IMR-90 (cell line): ENCODE data around the gene SRCIN1. TPM values are rescaled to one million over a fixed set of nuclear protein-coding genes. Genes with fewer than 3 reads are reported as not detected.

Experiments used
- ATAC-seq: fragments of 200-7000 bp; cut with Tn5 transposase; 2 replicates; pipeline ENCODE4 v1.9.1; 2020; ENCODE audit warnings: low read depth, mild to moderate bottlenecking, moderate library complexity
- BruUV-seq: library from RNA; stranded (reverse); fragments of 400-500 nt; replicated peaks from 2 replicates; lab custom pipeline; 2021; lab: Mats Ljungman, UMichigan
- CTCF ChIA-PET: fragments of 300-600 bp; formaldehyde crosslinking; extraction: SDS; loops from one replicate; lab custom pipeline; 2021; ENCODE audit warnings: antibody characterized with exemption; lab: Yijun Ruan, JAX
- POLR2A ChIA-PET: fragments of 300-600 bp; sonication (Branson Sonifier 250); formaldehyde crosslinking; loops from one replicate; lab custom pipeline; 2022; ENCODE audit warnings: antibody characterized with exemption; ENCODE audit not compliant: unreplicated experiment; lab: Charles Lee
- DNase-seq: peaks from one replicate; pipeline ENCODE4 v3.0.0; 2013
- H2AFZ ChIP-seq: replicated peaks from 2 replicates; pipeline ENCODE3; 2013; ENCODE audit warnings: low read length, mild to moderate bottlenecking; ENCODE audit not compliant: poor library complexity
- H2AK5ac ChIP-seq: 2 replicates; pipeline ENCODE4 v1.6.1; 2013; ENCODE audit warnings: low read depth, low read length, inconsistent platforms
- H2AK9ac ChIP-seq: replicated peaks from 2 replicates; pipeline ENCODE3; 2013; ENCODE audit warnings: mild to moderate bottlenecking, low read depth, low read length, moderate library complexity; ENCODE audit not compliant: poor library complexity
- H2BK120ac ChIP-seq: 2 replicates; pipeline ENCODE4 v1.6.1; 2013; ENCODE audit warnings: low read depth, low read length, inconsistent platforms
- H2BK15ac ChIP-seq: 3 replicates; pipeline ENCODE4 v1.6.1; 2013; ENCODE audit warnings: low read depth, low read length, inconsistent platforms
- H2BK20ac ChIP-seq: 2 replicates; pipeline ENCODE4 v1.6.1; 2013; ENCODE audit warnings: low read depth, mild to moderate bottlenecking, inconsistent platforms, low read length, moderate library complexity
- H2BK5ac ChIP-seq: 2 replicates; pipeline ENCODE4 v1.6.1; 2013; ENCODE audit warnings: mild to moderate bottlenecking, low read depth, low read length, inconsistent platforms; ENCODE audit not compliant: poor library complexity, severe bottlenecking
- H3K14ac ChIP-seq: replicated peaks from 2 replicates; pipeline ENCODE4 v1.6.1; 2013; ENCODE audit warnings: low read depth, low read length, inconsistent platforms
- H3K18ac ChIP-seq: 2 replicates; pipeline ENCODE4 v1.6.1; 2013; ENCODE audit warnings: low read depth, low read length, control low read depth
- H3K23ac ChIP-seq: 2 replicates; pipeline ENCODE4 v1.6.1; 2013; ENCODE audit warnings: low read depth, low read length, inconsistent platforms
- H3K27ac ChIP-seq: 2 replicates; pipeline ENCODE4 v1.5.1; 2013; ENCODE audit warnings: mild to moderate bottlenecking, control low read depth, low read length; ENCODE audit not compliant: insufficient read depth
- H3K27me3 ChIP-seq: 2 replicates; pipeline ENCODE4 v1.6.1; 2013; ENCODE audit warnings: low read length; ENCODE audit not compliant: control insufficient read depth, insufficient read depth
- H3K36me3 ChIP-seq: 2 replicates; pipeline ENCODE4 v1.6.1; 2013; ENCODE audit warnings: low read length, mixed read lengths; ENCODE audit not compliant: control insufficient read depth, insufficient read depth
- H3K4ac ChIP-seq: 2 replicates; pipeline ENCODE4 v1.6.1; 2013; ENCODE audit warnings: low read depth, low read length, inconsistent platforms
- H3K4me1 ChIP-seq: 2 replicates; pipeline ENCODE4 v1.6.1; 2013; ENCODE audit warnings: low read length, mixed read lengths; ENCODE audit not compliant: control insufficient read depth, insufficient read depth
- H3K4me2 ChIP-seq: 2 replicates; pipeline ENCODE4 v1.6.1; 2013; ENCODE audit warnings: low read depth, mild to moderate bottlenecking, control low read depth, low read length, moderate library complexity
- H3K4me3 ChIP-seq: 2 replicates; pipeline ENCODE4 v1.5.1; 2013; ENCODE audit warnings: low read depth, mild to moderate bottlenecking, control low read depth, low read length, moderate library complexity; ENCODE audit not compliant: insufficient read depth
- H3K56ac ChIP-seq: 2 replicates; pipeline ENCODE4 v1.6.1; 2013; ENCODE audit warnings: low read length, inconsistent platforms; ENCODE audit not compliant: insufficient read depth; ENCODE audit errors: extremely low read depth
- H3K79me1 ChIP-seq, 2 experiments: 2 replicates each; pipeline ENCODE4 v1.6.1; 2013; ENCODE audit warnings: low read length in 2 of 2, inconsistent platforms in 1 of 2, low read depth in 1 of 2
- H3K9ac ChIP-seq: 2 replicates; pipeline ENCODE4 v1.6.1; 2013; ENCODE audit warnings: low read depth, low read length, control low read depth
- H3K9me1 ChIP-seq: 2 replicates; pipeline ENCODE4 v1.6.1; 2013; ENCODE audit warnings: low read length, inconsistent platforms; ENCODE audit not compliant: insufficient read depth
- H3K9me3 ChIP-seq: 2 replicates; pipeline ENCODE4 v1.6.1; 2013; ENCODE audit warnings: low read length; ENCODE audit not compliant: control insufficient read depth, insufficient read depth
- H4K20me1 ChIP-seq: 2 replicates; pipeline ENCODE4 v1.6.1; 2013; ENCODE audit warnings: low read length, inconsistent platforms; ENCODE audit not compliant: insufficient read depth
- H4K5ac ChIP-seq: 2 replicates; pipeline ENCODE4 v1.6.1; 2013; ENCODE audit warnings: mild to moderate bottlenecking, low read depth, low read length, control low read depth
- H4K8ac ChIP-seq, 2 experiments: 2 replicates each; pipeline ENCODE4 v1.6.1; 2013; ENCODE audit warnings: low read depth in 2 of 2, low read length in 2 of 2, control low read depth in 1 of 2, inconsistent platforms in 1 of 2
- H4K91ac ChIP-seq: 2 replicates; pipeline ENCODE4 v1.6.1; 2013; ENCODE audit warnings: low read depth, low read length, inconsistent platforms; ENCODE audit not compliant: insufficient read depth
- BHLHE40 ChIP-seq: fragments of 150-350 bp; IDR thresholded peaks from 2 replicates; pipeline ENCODE4 v1.6.1; 2016; ENCODE audit warnings: mild to moderate bottlenecking, low read depth, low read length
- CEBPB ChIP-seq: IDR thresholded peaks from 2 replicates; pipeline ENCODE4 v1.6.1; 2012; ENCODE audit warnings: low read depth, low read length, improper control_type of control experiment
- CHD1 ChIP-seq: IDR thresholded peaks from 2 replicates; pipeline ENCODE4 v1.6.1; 2012; ENCODE audit warnings: low read depth, low read length, improper control_type of control experiment
- CTCF ChIP-seq: conservative IDR thresholded peaks from 2 replicates; pipeline ENCODE4 v1.5.1; 2012; ENCODE audit warnings: mild to moderate bottlenecking, low read depth, low read length, improper control_type of control experiment
- ELK1 ChIP-seq: fragments of 150-350 bp; IDR thresholded peaks from 2 replicates; pipeline ENCODE4 v1.6.1; 2016; ENCODE audit warnings: low read depth, mild to moderate bottlenecking, low read length, moderate library complexity, borderline replicate concordance
- FOS ChIP-seq: fragments of 150-350 bp; IDR thresholded peaks from 2 replicates; pipeline ENCODE4 v1.6.1; 2016; ENCODE audit warnings: low read depth, low read length
- MAZ ChIP-seq: IDR thresholded peaks from 2 replicates; pipeline ENCODE4 v1.6.1; 2012; ENCODE audit warnings: low read depth, mild to moderate bottlenecking, low read length, improper control_type of control experiment, moderate library complexity, borderline replicate concordance
- MXI1 ChIP-seq: IDR thresholded peaks from 2 replicates; pipeline ENCODE4 v1.6.1; 2012; ENCODE audit warnings: low read depth, mild to moderate bottlenecking, low read length, moderate library complexity, borderline replicate concordance
- NFE2L2 ChIP-seq: fragments of 150-350 bp; IDR thresholded peaks from 2 replicates; pipeline ENCODE4 v1.6.1; 2016; ENCODE audit warnings: low read depth, mild to moderate bottlenecking, low read length
- RAD21 ChIP-seq: IDR thresholded peaks from 2 replicates; pipeline ENCODE4 v1.6.1; 2012; ENCODE audit warnings: low read length, improper control_type of control experiment
- RCOR1 ChIP-seq: IDR thresholded peaks from 2 replicates; pipeline ENCODE4 v1.6.1; 2012; ENCODE audit warnings: mild to moderate bottlenecking, low read length, improper control_type of control experiment; ENCODE audit not compliant: insufficient replicate concordance
- RFX5 ChIP-seq: IDR thresholded peaks from 2 replicates; pipeline ENCODE4 v1.8.0; 2012; ENCODE audit warnings: low read depth, mild to moderate bottlenecking, low read length, moderate library complexity
- SMC3 ChIP-seq: fragments of 150-350 bp; IDR thresholded peaks from 2 replicates; pipeline ENCODE4 v1.6.1; 2016; ENCODE audit warnings: low read depth, mild to moderate bottlenecking, antibody characterized with exemption, low read length, moderate library complexity
- USF2 ChIP-seq: fragments of 150-350 bp; IDR thresholded peaks from 2 replicates; pipeline ENCODE4 v1.6.1; 2017; ENCODE audit warnings: mild to moderate bottlenecking, antibody characterized with exemption, low read length, low read depth
- WGBS, 2 experiments: methylation state at CpG; one replicate each; pipeline versions ENCODE4 v1.1.5 to v1.1.7; 2013; ENCODE audit warnings: missing lambda C conversion rate in 2 of 2; ENCODE audit not compliant: insufficient read length in 1 of 2; ENCODE audit errors: extremely low coverage in 2 of 2; 5-methylcytosine and 5-hydroxymethylcytosine counted together
- dilution Hi-C: fragments of 300-500 bp; cut with HindIII; formaldehyde crosslinking; loops from one replicate; pipeline ENCODE4 v1.14.3; 2018; ENCODE audit warnings: low sequenced_read_pairs; ENCODE audit not compliant: unreplicated experiment
- in situ Hi-C: fragments of 300-500 bp; cut with MboI; formaldehyde crosslinking; loops from 3 replicates; pipeline ENCODE4 v1.14.3; 2019; ENCODE audit warnings: low sequenced_read_pairs, inconsistent platforms, mixed read lengths
- intact Hi-C: fragments of 100-400 bp; cut with micrococcal nuclease; formaldehyde crosslinking; loops from 2 replicates; pipeline ENCODE4 v1.10.0; 2022
- polyA plus RNA-seq, 3 experiments: library from polyadenylated mRNA; depleted of rRNA; stranded (reverse); fragments of >200 nt; gene quantifications; 2 replicates each; pipeline ENCODE4 v1.2.3, GENCODE V29; 2012; ENCODE audit warnings: low replicate concordance in 1 of 3
- total RNA-seq: library from RNA; depleted of rRNA; stranded (reverse); fragments of >200 nt; gene quantifications from 2 replicates; pipeline ENCODE4 v1.2.3, GENCODE V29; 2012

The SRCIN1 gene
- total and polyA plus RNA-seq, 2 of the 4 experiments (the other 2 are of a cell fraction), result not detected

GRCh38 chr17:38508954-38509771 lies 96.6 kb downstream of the SRCIN1 start:
- Histone ChIP-seq H3K27me3 (no peaks in the 10 kb centered on the region), H3K14ac (no peak overlapping the region), H3K27ac (no peak overlapping the region), H4K8ac (no peak overlapping the region), H2AK9ac (peak overlapping the region; percentile 34), H3K4me1 (peaks cover 12% of the 10 kb centered on the region), H3K9me1 (peaks cover 28% of the 10 kb centered on the region), H2AFZ (peak overlapping the region; percentile 46), H4K91ac (no peak overlapping the region), H2BK120ac (no peak overlapping the region), H2BK5ac (no peak overlapping the region), H3K9ac (no peak overlapping the region), H3K79me1 (peaks cover 2 to 35% of the 10 kb centered on the region in 2 experiments; a peak in 2 of 4 replicates), H3K4me2 (no peak overlapping the region), H4K20me1 (peaks cover 52% of the 10 kb centered on the region), H3K56ac (no peak overlapping the region), H4K5ac (no peak overlapping the region), H2AK5ac (no peak overlapping the region), H2BK20ac (no peak overlapping the region), H3K9me3 (no peaks in the 10 kb centered on the region), H3K18ac (no peak overlapping the region), H3K23ac (no peak overlapping the region), H3K36me3 (peaks cover 32% of the 10 kb centered on the region), H3K4me3 (no peak overlapping the region), H2BK15ac (no peak overlapping the region), H3K4ac (peak overlapping the region; percentile 47; the same call in 1 of the 2 replicates)
- BruUV-seq, result no TSS peak
- ChIA-PET POLR2A (no interaction called here), CTCF (interaction anchor here (1.0 to 1.7 kb wide), 3 partner anchors 79 to 158 kb away, joined by 3 to 5 read pairs (median 4); no protein-coding TSS in a partner anchor)
- DNase-seq (peak; percentile 91), ATAC-seq (peak; percentile 46)
- TF ChIP-seq FOS, result no peak
- TF ChIP-seq RAD21, result peak; percentile 42; the same call in 1 of the 2 replicates
- TF ChIP-seq USF2, result no peak
- TF ChIP-seq MAZ, result peak; percentile 28; the same call in 1 of the 2 replicates
- TF ChIP-seq BHLHE40, result no peak
- peak; percentile 82 for TF ChIP-seq CTCF
- peak; percentile 68 for TF ChIP-seq CEBPB
- TF ChIP-seq CHD1, result no peak
- TF ChIP-seq MXI1, result no peak
- no peak for TF ChIP-seq RFX5
- no peak for TF ChIP-seq SMC3
- no peak for TF ChIP-seq NFE2L2
- no peak for TF ChIP-seq RCOR1
- no peak for TF ChIP-seq ELK1
- intact Hi-C loops (no loop called here), in situ Hi-C loops (no loop called here), dilution Hi-C loops (no loop called here)
- 28% methylated on average over 13 of the region's 27 CpGs; no CpG with 5 or more reads in 1 of the 2 experiments for WGBS, 2 experiments
